CD1c-positive myeloid dendritic cell (primary cell): ENCODE measurements around the gene MGP.
A peak's percentile ranks its signal among the peaks of the same experiment; 100 is the strongest.

Experiments used
- DNase-seq: peaks from one replicate; pipeline ENCODE4 v3.0.0-alpha.2; 2016; ENCODE audit errors: extremely low spot score

MGP gene

DNA sequence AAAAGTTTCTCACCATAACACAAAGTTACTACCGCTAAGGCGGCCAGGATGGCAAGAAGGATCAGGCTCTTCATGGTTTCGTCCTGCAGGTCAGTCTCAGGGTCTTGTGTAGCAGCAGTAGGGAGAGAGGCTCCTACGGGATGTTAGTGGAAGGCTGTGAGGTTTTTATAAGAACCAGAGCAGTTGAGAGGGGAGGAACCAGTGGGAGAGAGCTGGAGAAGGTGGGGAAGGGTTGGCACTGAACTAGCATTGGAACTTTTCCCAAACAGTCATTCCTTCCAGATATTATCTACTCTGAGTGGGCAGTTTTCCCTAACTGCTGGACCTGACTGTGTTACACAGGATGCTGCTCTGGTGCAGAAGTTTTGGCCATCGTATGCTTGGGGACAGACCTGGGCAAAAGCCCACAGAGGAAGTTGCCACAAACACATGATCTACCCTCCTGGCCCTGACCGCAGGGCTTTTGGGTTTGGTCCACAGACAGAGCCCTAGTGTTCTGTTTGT, at the start of gene MGP:
Gene MGP (minus strand): TSS at position 137 of the 504 bp plus-strand sequence. CDS start 63 bp downstream, at position 74.
- peak; percentile 10 for DNase-seq

DNA sequence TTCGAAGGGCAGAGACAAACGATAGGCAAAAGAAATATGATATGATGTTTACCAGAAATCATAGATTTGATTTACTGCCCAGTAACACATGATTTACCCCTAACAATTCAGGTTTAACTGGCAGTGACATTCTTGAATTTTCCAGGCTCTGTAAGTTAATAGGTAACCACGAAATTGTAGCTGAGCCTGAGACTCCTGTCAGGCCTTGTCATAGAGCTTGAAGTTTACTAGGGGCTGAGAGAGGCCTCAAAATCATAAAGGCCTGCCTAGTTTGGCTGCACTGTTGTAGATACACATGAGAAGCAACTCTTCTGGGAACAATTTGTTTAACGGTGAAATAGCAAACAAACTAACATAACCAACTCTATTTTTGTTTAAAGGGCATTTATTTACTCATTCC, 49.4 kb upstream of the MGP start:
- DNase-seq: no peak

- DNase-seq: no peak
Observed at GRCh38 chr12:14934511-14934910, 48.9 kb upstream of the MGP start.

GRCh38 chr12:14931791-14932560, 46.3 kb upstream of the MGP start:
- no peak for DNase-seq

- no peak for DNase-seq
Observed at GRCh38 chr12:14931359-14931758, 45.7 kb upstream of the MGP start.

GRCh38 chr12:14930299-14930698, 44.6 kb upstream of the MGP start:
- no peak for DNase-seq

DNA sequence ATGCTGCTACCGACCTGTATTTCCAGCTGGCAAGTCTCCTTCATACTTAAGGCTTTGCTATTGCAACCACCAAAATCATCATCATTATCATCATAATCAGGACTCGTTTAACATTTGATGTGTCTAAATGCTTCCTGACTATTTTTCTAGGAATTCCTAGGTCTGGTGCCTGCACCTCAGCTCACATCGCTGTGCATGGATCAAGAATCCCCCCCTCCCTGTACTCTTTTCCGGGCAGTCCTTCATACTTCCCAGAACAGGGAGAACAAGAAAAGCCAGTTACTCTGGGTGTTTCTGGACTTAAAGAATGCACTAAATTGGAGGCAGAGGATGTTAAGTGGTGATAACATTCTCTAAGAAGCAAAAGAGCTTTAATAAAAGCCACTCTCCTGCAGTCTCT, 43.3 kb upstream of the MGP start:
- DNase-seq: no peak

GRCh38 chr12:14927267-14927666, 41.6 kb upstream of the MGP start:
- DNase-seq: no peak

DNA sequence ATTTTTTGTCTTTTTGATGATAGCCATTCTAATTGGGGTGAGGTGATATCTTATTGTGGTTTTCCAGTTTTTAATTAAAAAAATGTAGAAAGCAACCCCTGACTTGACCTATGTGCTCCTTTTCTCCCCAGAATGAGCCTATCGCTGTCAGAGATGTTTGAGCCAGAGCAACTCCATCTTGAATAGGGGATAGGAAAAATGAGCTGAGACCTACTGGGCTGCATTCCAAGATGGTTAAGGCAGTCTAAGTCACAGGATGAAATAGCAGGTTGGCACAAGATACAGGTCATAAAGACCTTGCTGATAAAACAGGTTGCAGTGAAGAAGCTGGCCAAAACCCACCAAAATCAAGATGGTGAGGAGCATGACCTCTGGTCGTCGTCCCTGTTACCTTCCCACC, 38.9 kb upstream of the MGP start:
- no peak for DNase-seq

GRCh38 chr12:14923944-14924343, 38.3 kb upstream of the MGP start:
- DNase-seq: no peak

DNA sequence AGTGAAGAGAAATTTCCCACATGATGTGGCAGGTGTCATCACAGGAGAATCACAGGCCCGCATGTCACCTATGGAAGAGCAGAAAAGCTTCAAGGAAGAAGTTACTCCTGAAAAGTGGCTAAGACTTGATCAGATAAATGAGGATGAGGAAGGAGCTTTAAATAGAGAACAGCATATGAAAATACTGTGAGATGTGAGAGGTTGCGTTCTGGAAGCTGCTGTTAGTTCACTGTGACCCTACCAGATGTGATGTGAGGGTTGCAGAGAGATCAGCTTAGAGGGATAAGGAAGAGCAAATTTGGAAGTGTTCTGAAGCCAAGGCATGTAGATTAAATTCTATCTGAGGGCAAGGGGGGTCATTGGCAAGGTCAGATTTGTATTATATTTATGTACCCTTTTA, 35.6 kb upstream of the MGP start:
- DNase-seq: no peak

- no peak for DNase-seq
Observed at GRCh38 chr12:14920475-14921126, 34.9 kb upstream of the MGP start.

DNA sequence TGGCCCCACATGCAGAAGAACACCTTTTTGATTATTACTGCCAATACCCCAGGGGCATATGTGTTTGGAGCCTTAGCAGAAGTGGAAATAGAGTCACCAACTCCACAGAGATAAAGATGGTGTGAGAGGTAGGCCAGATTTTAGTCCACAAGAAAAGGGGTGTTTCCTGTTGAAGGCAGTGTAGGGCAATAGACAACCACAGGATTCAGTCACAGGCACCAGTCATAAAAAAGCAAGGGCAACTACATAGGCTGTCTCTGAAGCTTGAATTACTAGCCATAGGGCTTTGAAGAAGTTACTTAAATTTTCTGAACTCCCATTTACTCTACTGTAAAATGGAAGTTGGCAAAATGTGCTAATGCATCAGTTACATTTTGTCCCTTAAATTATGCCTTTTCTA, 33.8 kb upstream of the MGP start:
- no peak for DNase-seq

- DNase-seq: no peak
Observed at GRCh38 chr12:14915736-14916135, 30.1 kb upstream of the MGP start.

- DNase-seq: no peak
Observed at GRCh38 chr12:14913381-14913781, 27.7 kb upstream of the MGP start.

DNA sequence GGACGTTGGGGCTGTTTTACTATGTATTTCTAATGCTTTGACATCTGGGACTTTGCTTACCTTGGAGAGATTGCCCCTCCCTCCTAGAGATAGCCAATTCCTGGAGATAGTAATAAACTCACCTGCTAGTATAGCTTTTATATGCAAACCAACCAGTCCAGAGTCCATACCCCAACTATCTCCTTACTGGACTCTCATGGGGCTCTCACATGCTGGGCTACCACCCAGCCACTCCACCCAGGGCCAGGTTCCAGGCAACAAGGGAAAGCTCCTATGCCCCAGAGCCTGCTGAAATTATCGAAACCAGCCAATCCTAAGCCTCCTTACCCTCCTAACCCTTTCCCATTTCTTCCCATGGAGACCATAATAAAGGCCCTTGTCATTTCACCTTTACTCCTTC, 25.5 kb upstream of the MGP start:
- no peak for DNase-seq

DNA sequence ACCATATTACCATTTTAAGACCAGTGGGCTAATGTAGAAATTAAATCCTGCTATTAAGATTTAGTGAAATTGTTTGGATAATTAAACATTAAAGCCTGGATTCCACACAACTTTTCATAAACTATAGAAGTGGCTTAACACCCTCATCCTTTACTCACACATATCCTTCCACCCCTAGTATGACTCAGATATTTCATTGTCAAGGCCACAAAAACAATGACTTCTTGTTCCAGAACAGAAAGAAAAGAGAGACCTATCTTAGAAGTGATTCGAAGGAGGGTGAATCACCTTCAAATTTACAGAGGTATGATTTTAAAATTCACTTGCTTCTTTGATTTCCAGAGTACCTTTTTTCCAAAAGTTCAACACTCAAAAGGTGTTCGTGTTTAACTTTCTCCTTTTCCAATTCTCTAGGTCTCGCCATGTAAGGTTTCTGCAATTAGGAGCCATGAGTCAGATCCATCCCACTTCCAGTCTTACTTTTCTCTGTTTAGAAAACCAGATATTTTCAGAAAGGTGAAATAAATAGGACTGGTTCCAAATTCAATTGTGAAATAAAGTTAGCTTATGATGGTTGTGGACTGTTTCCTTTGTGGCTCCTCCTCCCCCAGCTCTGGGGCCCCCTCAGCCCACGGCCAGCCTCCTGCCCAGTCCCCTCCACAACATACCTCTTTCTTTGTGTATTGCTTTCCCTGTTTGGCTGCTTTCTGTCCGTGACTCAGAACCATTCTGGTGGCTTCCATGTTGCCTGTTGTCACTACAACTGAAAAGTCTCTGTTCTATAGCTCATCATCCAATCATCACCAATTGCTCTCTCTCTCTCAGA, 24.6 kb upstream of the MGP start:
- no peak for DNase-seq

DNA sequence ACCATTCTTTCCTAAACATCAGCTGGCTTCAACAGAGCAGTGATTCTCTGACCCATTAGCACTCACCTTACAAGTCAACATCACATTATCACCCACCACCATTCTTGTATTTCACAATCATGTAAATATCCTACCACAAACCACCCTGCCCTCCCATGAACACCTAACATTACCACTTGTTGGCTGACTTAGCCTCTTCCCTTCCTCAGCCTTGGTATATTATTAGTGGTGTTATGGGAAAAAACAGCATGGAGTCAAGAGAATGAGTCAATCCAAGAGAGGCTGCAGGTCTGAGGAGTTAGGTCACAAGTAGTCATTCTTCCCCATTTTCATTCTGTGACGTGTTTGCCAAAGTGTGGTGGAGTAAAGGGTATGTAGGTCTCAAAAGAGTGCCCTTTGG, 22.3 kb upstream of the MGP start:
- peak; percentile 7 for DNase-seq

GRCh38 chr12:14906114-14906513, 20.5 kb upstream of the MGP start:
- no peak for DNase-seq

GRCh38 chr12:14905269-14906004, 19.8 kb upstream of the MGP start:
- DNase-seq: no peak

GRCh38 chr12:14904854-14905253, 19.2 kb upstream of the MGP start:
- no peak for DNase-seq
